HG03460 (cell line): ENCODE data around the gene BRINP2.

Source experiments
- ATAC-seq: cut with Tn5 transposase; IDR thresholded peaks from one replicate; pipeline ENCODE4 v1.9.1; 2021; ENCODE audit not compliant: unreplicated experiment

The BRINP2 gene

DNA sequence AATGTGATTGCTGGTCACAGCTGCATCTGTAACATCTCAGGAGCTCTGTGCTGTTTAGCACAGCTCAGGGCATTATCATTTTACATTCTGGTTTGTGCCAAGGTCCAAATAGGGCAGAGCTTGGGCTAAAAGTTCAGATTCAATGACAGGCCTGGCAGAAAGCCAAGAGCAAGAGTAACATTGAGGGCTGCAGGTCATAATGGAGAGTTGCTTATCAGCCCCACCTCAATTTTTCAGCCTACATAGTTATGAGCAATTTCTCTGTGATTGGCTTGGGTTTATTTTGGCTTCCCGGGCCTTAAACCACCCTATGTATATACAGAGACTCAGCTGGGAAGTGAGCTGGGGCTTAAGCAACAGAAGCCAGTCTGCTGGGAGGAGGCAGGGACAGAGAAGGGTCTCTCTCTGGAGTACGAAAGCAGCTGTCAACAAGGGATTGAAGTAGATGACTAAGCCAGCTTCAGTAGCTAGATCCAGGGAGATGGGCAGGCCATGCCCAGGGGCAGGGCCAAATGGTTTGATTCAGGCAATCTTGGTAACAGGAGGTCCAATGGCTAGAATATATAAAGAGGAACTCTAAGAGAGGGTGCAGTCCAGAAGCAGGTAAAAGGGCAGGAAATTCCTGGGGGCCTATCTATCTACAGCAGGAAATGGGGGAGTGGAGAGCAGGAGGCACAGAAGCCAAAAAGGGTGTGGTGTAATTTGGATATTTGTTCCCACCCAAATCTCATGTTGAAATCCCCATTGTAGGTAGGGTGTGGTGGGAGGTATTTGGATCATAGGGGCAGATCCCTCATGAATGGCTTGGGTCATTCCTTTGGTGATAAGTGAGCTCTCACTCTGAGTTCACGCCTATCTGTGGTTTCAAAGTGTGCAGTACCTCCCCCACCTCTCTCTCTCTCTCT lies 49.0 kb downstream of the BRINP2 start:
- no peak for ATAC-seq

GRCh38 chr1:177223359-177223758 lies 52.6 kb downstream of the BRINP2 start:
- ATAC-seq: no peak

GRCh38 chr1:177227978-177228692 lies 57.4 kb downstream of the BRINP2 start:
- ATAC-seq: no peak

DNA sequence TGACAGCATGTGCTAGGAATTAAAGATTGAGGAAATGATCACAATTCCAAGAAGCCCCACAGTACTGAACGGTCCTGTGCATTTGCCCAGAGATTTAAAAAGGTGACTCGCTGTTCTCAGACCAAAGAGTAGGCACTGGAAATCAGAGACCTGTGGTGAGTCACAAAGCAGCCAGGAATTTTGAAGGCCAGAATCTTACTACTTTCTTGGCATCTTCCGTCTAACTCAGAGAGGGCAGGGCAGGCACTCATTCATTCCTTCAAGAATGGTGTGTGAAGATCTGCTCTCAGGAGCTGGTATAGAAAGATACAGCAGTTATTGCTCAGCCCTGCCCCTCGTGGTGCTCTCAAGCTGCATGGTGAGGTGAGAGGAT lies 57.9 kb downstream of the BRINP2 start:
- ATAC-seq: no peak

- ATAC-seq: no peak
These were observed 59.0 kb downstream of the BRINP2 start for GRCh38 chr1:177229781-177230180.

DNA sequence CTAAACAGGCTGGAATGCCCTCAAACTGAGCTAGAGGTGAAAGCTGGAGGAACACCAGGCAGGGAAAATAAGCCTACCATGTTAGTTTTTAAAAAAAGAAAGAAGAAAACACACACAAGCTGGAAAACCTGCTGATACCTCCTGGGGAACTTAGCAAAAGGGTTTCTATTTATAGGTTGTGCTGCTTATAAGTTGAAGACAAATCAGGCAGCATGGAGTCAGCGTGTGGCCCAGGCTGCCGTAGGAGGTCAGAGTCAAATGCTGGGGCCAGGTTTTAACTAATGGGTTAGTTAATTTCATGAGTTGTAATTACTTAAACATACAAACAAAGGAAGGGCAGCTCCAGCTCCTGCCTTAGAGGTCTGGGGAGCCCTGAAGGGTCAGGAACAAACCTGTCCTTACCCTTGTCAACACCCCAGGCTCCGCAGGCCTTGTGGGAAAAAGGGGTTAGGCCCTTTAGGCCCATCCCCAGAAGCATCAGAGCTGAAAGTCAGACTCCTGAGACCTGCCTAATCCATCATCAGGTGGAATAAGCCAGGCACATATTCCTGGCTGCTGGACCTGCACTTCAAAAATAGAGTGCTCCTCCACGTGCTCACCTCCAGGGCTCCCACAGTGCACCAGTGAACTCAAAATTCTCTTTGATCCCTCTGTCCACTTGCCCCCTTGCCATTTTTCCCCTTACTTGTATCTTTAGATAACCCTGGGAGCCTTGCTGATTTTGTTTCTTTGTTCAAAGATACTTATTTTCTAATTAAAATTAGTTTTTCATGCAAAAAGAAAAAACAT lies 59.7 kb downstream of the BRINP2 start:
- no peak for ATAC-seq

- no peak for ATAC-seq
These were observed 64.6 kb downstream of the BRINP2 start for GRCh38 chr1:177235350-177235749.

GRCh38 chr1:177236962-177237361 lies 66.2 kb downstream of the BRINP2 start:
- no peak for ATAC-seq

GRCh38 chr1:177238967-177239366 lies 68.2 kb downstream of the BRINP2 start:
- ATAC-seq: no peak

DNA sequence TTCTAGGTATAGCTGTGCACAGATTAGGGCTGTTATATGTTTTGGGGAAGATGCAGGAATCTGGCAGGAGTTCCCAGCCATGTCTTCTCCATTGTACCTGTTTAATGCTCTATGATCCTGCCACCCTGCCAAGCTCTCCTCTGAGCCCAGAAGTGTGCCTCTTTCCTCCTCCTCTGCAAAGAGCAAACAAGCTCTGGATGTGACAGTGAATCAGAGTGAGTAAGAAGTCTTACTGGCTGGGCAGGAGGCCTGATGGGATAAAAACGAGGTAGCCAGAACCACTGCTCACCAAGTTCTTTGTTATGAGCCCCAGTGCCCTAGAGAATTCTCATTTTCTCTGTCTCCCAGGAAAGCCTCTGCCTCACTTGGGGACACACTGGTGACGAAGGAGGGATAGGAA lies 69.0 kb downstream of the BRINP2 start:
- no peak for ATAC-seq

DNA sequence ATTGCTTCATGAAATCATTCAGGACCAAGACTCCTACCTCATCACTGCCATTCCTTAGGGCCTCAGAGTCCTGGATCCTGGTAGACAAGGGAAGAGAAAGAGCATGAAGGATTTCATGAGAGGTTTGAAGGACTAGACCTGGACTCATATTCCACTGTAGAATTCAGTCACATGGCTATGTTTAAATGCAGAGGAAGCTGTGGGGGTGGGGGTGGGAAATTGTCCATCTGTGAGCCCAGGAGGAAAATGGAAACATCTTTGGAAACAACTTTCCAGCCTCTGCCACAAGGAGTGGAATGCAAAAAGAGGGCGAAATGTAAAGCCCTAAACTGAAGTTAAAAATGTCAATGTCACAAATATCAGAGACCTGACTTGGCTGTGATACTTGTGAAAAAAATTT lies 73.0 kb downstream of the BRINP2 start:
- no peak for ATAC-seq

- no peak for ATAC-seq
These were observed 76.2 kb downstream of the BRINP2 start for GRCh38 chr1:177246710-177247580.

DNA sequence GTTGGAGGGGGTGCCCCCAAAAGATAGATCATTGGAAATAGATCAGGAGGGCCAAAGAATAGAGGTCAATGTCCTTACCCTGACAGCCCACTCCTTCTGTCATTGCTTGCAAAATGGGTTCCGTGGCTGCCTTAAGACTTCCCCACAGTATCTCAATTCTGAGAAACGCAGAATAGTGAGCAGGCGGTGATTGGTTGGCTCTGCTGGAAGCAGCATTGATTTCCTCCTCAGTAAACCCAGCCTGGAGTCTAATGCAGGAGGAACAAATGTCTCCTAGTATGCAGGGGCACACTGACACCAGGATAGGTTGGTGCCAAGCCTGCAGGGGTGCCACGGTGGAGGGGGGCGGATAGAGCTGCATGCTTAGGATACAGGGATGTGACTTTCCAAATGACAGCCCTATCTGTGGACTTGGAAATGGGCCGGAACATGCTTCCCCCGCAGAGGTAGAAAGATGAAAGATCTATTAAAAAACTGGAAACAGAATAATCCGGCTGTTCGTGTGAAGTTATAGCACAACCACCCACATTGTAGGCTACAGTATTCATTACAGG lies 76.9 kb downstream of the BRINP2 start:
- ATAC-seq: no peak

GRCh38 chr1:177248258-177248657 lies 77.5 kb downstream of the BRINP2 start:
- no peak for ATAC-seq

- ATAC-seq: no peak
These were observed 78.5 kb downstream of the BRINP2 start for GRCh38 chr1:177249231-177249630.

GRCh38 chr1:177252877-177253276 lies 82.1 kb downstream of the BRINP2 start:
- ATAC-seq: no peak

DNA sequence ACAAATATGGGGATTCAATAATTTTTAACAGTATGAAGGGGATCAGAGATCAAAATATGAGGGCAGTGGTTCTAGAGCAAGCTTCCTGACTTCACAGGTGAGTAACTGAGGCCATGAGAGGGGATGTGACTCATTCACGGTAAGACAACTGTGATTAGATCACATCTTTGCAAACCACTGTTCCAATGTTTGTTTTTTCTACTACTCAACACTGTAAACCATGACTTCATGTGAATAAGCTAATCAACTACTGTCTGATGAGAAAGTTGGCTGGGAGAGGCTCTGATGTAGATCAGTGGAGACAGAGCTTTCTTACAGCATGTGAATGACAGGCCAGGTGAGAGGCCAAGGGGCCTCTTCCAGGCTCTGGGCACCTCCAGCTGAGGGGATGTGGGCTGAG lies 84.7 kb downstream of the BRINP2 start:
- no peak for ATAC-seq

GRCh38 chr1:177256153-177257075 lies 85.7 kb downstream of the BRINP2 start:
- no peak for ATAC-seq

DNA sequence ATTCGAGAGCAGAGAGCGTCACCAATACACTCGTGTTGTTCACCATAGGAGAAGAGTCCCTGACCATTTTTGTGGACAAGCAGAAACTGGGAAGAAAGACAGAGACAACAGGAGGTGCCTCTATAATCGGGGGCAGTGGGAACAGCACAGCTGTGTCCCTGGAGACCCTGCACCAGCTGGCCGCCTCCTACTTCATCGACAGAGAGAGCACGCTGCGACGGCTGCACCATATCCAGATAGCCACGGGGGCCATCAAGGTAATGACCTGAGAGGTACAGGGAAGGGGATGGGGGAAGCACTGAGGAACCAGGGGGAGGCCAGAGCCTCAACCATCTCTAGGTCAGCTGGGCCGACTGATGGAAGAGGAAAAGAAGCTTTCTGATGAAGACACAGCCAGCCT lies 86.4 kb downstream of the BRINP2 start:
- no peak for ATAC-seq
